ENCODE data around the gene FGF14. TPM values are rescaled to one million over a fixed set of nuclear protein-coding genes. Genes with fewer than 3 reads are reported as not detected.
"Not testable (repeated sequence)": the region's sequence is repeated elsewhere in the genome, so short reads cannot be mapped to it uniquely, and the experiment has no call there.

Gene FGF14
- total RNA-seq, 1 experiment from 2014 or later, result 0.12 TPM

DNA sequence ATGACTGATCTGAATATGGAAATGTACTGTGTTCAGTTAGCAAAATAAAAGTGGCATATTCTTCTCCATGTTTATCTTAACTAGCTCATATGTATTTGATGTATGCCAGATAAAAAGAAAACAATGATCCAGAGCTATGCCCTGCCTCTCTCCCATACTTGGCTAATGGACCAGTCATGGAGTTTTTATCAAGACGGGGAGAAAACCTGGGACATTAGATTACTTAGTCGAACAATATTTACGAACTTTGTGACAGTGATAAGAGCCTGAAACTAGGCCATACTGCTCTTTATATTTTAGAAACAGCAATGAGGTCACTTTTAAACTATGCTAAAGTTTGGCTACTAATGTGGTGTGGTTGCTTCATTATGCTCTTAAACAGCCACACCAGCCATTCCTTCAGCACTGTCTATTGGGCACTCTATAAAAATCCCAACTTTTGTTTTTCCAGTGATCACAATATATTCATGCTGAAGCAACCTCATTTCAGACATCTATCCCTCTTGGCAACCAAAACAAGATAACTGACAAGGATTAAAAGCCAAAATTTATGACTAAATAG, 265.0 kb downstream of the FGF14 start:
- no peak for DNase-seq (ENCODE audit: low read depth)

DNA sequence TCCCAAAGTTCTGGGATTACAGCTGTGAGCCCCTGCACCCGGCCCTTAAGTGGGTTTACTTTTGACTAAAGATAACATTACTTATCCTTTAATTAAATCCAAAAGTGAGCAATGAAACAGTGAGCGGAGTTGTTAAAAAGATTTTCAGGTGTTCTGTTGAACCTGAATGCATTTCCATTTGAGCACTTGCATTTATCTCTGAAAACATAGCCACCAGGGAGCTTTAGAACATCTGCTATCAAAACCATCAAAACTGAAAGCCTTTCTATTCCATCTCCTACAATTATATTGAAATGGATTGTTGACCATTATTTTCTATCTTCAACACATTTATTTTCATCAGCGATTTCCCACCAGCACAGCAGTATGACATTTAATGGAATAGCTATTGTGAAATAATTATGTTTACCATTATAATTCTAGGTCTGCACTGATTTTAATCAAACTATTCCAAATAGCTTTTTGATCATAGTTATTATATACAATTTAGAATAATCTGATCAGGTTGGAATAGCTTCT, 269.0 kb downstream of the FGF14 start:
- no peak for DNase-seq (ENCODE audit: low read depth)

GRCh38 chr13:102131246-102131645, 270.6 kb downstream of the FGF14 start:
- DNase-seq (ENCODE audit: low read depth), result peak; percentile 60

- peak; percentile 93 for DNase-seq (ENCODE audit: low read depth)
Observed at GRCh38 chr13:102128216-102128810, 273.5 kb downstream of the FGF14 start.

- DNase-seq (ENCODE audit: low read depth), result no peak
Observed at GRCh38 chr13:102127153-102127552, 274.7 kb downstream of the FGF14 start.

DNA sequence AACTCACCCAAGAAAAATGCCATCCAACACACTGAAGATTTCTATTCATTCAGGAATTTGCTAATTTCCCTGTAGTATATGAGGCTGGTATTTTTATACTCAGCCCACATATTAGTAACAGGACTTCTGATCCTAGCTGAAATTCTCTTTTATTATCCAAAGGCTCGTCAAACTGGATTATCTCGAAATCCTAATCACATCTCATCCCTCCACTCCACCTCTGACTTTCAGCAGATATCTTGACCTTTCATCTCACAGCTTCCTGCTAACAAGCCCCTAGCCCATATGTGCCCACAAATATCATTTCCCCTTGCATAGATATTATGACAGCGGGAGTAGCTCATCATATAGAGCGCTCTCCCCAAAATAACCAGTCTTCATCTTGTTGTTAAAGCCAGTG, 279.7 kb downstream of the FGF14 start:
- no peak for DNase-seq (ENCODE audit: low read depth)

DNA sequence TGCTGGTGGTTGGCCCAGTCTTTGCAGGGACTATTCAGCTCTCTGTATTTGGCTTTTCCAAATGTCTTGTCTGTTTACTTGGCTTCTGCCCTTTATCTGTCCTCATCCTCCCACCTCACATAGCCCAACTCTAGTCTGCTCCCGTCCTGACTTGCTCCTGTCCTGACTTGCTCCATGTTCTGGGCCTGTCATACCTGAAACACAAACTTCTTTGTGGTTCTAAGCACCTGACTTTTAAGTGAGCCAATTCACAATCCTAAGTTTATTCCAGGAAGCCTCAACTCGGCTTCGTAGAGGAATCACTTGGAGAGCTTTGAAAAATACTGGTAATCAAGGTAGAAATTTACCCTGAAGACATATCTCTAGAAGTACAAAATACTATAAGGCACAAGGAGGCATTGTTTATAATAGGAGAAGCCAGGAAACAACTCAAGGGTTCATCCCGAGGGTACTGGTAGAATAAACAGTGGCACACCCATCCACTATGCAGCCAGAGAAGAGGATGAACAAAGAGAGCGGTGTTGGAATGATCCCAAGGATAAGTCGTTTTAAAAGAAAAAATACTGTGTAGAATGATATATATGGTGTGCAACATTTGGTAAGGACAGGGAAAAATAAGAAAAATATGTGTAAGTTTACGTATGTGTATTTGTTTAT, 284.5 kb downstream of the FGF14 start:
- no peak for DNase-seq (ENCODE audit: low read depth)

DNA sequence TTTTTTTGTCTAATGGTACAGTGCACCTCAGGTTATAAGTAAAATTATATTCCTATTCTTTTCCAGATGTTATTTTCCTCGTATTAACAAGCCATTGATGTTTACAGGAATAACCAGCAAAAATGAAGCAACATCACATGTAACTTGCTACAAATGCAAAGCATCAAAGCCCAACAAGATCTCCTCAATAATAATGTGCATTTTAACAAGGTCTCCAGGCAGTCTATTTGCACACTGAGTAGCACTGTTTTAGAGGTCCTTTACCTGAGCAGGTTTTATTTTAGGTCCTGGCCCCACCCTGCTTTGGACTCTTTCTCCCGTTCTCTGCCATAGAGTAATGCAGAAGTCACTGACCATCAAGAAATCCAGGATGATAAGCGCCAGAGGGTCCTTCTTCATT, 298.4 kb downstream of the FGF14 start:
- DNase-seq (ENCODE audit: low read depth), result no peak

GRCh38 chr13:102100234-102100633, 301.6 kb downstream of the FGF14 start:
- DNase-seq (ENCODE audit: low read depth), result no peak

- no peak for DNase-seq (ENCODE audit: low read depth)
Observed at GRCh38 chr13:102097708-102098107, 304.1 kb downstream of the FGF14 start.

- not testable (repeated sequence) for DNase-seq (ENCODE audit: low read depth)
Observed at GRCh38 chr13:102093288-102093687, 308.6 kb downstream of the FGF14 start.

GRCh38 chr13:102091231-102091630, 310.6 kb downstream of the FGF14 start:
- DNase-seq (ENCODE audit: low read depth), result peak; percentile 41

- no peak for DNase-seq (ENCODE audit: low read depth)
Observed at GRCh38 chr13:102090532-102090931, 311.3 kb downstream of the FGF14 start.

DNA sequence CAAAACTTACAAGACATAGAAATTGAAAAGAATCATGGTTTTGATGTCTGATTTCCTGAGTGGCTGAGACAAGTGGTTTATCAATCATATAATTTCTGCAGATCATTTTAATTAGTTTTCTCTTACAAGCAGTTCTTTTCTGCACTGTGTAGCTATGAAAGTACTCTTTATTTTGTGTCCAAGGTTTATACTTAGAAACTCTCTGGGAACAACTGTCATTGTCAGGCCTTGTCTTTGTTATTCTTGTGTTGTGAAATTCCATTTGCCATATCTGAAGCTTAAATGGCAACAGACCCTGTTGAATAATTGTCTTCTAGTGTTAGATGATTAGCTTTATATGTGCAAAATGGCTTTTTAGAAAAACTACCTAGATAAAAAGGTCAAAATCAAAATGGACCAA, 312.1 kb downstream of the FGF14 start:
- no peak for DNase-seq (ENCODE audit: low read depth)

DNA sequence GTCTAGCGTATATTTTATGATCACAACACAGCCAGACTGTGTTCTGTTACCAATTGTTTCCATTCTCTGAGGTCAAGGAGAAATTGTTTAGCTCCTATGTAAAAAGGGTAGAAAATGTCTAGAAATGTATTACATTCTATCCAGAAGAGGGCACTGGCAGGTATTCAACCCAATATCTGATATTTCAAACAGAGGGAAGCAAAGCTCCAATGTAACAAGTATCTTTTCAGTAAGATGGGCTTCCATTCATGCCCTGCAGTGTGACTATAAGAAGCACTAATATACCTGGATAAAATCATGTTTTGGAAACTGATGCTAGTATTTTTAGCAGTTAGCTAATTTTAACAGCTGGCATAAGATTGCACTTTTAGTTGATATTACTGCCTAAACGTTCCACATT, 312.7 kb downstream of the FGF14 start:
- DNase-seq (ENCODE audit: low read depth), result peak; percentile 13

DNA sequence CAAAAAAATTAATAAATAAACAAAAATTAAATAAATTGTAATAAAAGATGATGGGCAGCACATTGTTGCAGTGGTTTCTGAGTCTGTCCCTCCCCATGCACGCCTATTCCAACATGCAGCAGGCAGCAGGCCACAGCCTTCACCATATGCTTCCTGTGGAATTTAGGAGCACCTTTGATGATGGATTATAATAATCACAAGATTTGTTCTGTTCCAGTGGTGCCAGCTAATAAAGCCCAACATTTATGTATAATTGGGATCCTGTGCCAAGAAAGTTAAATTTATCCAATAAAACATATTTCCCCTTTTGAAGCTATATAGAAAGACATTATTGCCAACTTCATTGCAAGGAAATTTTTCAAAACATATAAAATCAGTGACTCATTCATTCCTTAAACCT, 328.6 kb downstream of the FGF14 start:
- no peak for DNase-seq (ENCODE audit: low read depth)

- no peak for DNase-seq (ENCODE audit: low read depth)
Observed at GRCh38 chr13:102071711-102072110, 330.1 kb downstream of the FGF14 start.

- DNase-seq (ENCODE audit: low read depth), result not testable (repeated sequence)
Observed at GRCh38 chr13:102068323-102068722, 333.5 kb downstream of the FGF14 start.

- DNase-seq (ENCODE audit: low read depth), result no peak
Observed at GRCh38 chr13:102055090-102055779, 346.6 kb downstream of the FGF14 start.

GRCh38 chr13:102049853-102050252, 352.0 kb downstream of the FGF14 start:
- DNase-seq (ENCODE audit: low read depth), result no peak

DNA sequence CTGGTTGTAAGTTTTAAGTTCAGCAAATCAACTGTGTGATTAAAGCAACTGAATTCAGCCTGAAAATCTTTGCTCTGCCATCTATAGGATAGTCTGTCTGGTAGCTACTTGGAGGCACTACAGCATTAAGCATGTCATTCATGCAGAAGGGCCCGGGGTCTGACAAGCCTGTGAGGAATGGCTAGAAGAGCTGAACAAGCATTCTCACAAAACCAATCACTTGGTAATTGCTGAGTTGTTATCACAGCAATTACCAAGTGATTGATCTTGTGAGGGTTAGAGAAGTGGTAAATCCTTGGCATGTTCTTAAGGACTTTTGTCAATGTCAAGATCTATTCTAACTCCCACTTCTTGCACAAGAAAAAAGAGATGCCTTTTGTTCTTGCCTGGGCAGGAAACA, 356.1 kb downstream of the FGF14 start:
- no peak for DNase-seq (ENCODE audit: low read depth)

GRCh38 chr13:102042746-102043145, 359.1 kb downstream of the FGF14 start:
- DNase-seq (ENCODE audit: low read depth), result no peak

DNA sequence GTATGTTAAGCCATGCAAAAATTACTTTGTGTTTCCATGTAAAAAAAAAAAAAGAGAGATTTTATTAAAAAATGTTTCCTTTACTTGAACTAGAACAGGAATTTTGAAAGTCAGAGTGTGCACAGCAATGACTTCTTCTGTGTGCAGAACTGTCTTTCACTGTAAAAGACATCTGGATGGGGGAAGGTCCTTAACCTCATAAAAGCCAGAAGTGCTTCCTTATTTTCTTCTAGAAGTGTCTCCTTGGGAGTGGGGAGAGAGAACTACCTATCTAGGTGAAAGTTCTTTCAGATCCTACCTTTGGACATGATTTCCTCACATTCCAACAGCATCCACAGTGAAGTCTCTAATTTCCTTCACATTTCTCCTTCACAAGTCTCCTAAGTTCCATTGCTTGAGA, 360.3 kb downstream of the FGF14 start:
- DNase-seq (ENCODE audit: low read depth), result no peak
